ENCODE measurements around the gene RYR1. TPM values are rescaled to one million over a fixed set of nuclear protein-coding genes. Genes with fewer than 3 reads are reported as not detected.

Gene RYR1
- total and polyA plus RNA-seq, 2 of the 8 experiments (the other 6 are each of a cell fraction or from before 2014, with no cell fraction given) = 5.8 to 11.8 TPM

DNA sequence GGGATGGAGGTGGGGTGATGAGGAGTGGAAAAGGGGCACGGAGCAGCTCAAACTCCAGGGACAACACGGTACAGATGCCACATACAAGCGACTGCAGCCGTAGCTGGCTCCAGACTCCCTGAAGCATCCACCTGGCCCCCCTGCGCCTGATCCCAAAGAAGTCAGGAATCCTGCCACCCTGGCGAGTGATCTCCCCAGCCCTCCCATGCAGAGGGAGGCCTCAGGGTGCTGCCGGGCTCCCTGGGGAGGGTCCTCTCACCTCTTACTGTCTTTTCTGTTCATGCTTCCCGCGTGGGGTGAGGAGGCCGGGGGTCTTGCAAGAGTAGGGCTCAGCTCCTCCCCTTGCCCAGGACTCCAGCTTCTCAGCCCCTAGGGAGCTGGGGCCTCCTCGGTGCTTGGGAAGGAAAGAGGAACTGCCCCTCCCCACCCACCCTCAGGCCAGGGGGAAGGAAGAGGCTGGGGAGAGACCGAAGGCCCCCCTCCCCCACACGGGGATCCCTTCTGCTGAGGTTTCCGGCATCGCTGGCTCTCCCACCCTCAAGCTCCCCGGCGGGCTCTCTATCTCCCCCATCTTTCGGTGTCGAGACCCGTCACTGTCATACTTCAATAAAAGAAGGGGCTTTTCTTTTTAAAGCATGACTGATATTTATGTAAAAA lies 7.6 kb upstream of the RYR1 start, which contains the start of gene RASGRP4:
TSS of gene RASGRP4 (minus strand) at position 410 of the 657 bp plus-strand sequence. CDS start at position 282, 128 bp downstream.
- Histone ChIP-seq H3K18ac (ENCODE audit: extremely low read depth, low read length) (peak within 1 kb of the TSS; percentile 87), H4K5ac (ENCODE audit: insufficient read length, low read depth, low read length) (no peak within 1 kb of the TSS), H2BK12ac (ENCODE audit: low read depth, low read length) (peak within 1 kb of the TSS; percentile 29; the same call in 1 of the 2 replicates), H3K27me3 (replicated peaks in 1 of 4; ENCODE audit: control insufficient read depth in 3 of 4, extremely low read depth in 1 of 4, insufficient read depth in 3 of 4, low read length in 3 of 4) (no peaks in the 10 kb centered on the region), H3K4me3 (ENCODE audit: extremely low read depth in 1 of 4, insufficient read depth in 2 of 4, low read depth in 3 of 4, low read length in 4 of 4) (peak within 1 kb of the TSS in 2 of 4 experiments; percentile 11 to 34; a peak in 3 of 8 replicates), H3K27ac (ENCODE audit: low read depth, low read length) (no peak within 1 kb of the TSS), H3K56ac (replicated peaks; ENCODE audit: insufficient read length, low read depth, low read length) (no peak within 1 kb of the TSS), H3K79me1 (ENCODE audit: low read depth, low read length) (no peaks in the 10 kb centered on the region), H3K4me1 (replicated peaks in 1 of 4; ENCODE audit: control insufficient read depth in 3 of 4, insufficient read depth in 4 of 4, low read length in 3 of 4) (peaks cover 4 to 8% (median 8%) of the 10 kb centered on the region in 4 experiments; a peak in 6 of 7 replicates), H2BK15ac (ENCODE audit: low read length) (peak within 1 kb of the TSS; percentile 72; the same call in 1 of the 2 replicates), H2BK120ac (replicated peaks; ENCODE audit: low read depth, low read length) (peak within 1 kb of the TSS; percentile 65), H2AK5ac (ENCODE audit: low read depth, low read length) (no peak within 1 kb of the TSS), H4K91ac (replicated peaks; ENCODE audit: insufficient read length, low read length) (peak within 1 kb of the TSS; percentile 83), H3K23ac (ENCODE audit: insufficient read length) (no peak within 1 kb of the TSS), H2AFZ (ENCODE audit: low read length) (peak within 1 kb of the TSS; percentile 64), H3K23me2 (ENCODE audit: low read depth, low read length) (no peaks in the 10 kb centered on the region; the same call in 1 of the 2 replicates), H3K9me3 (ENCODE audit: insufficient read depth in 2 of 2, low read depth in 1 of 2, low read length in 1 of 2) (no peaks in the 10 kb centered on the region), H3K14ac (ENCODE audit: insufficient read length) (no peak within 1 kb of the TSS), H4K8ac (ENCODE audit: extremely low read depth, insufficient read depth, low read length) (peak within 1 kb of the TSS; percentile 81), H2BK5ac (ENCODE audit: low read depth, low read length) (peak within 1 kb of the TSS; percentile 79; the same call in 1 of the 2 replicates), H3K36me3 (ENCODE audit: control insufficient read depth in 2 of 4, insufficient read depth in 4 of 4, low read length in 3 of 4) (no peaks in the 10 kb centered on the region), H3K79me2 (ENCODE audit: control insufficient read depth in 1 of 2, insufficient read depth in 2 of 2, low read length in 2 of 2) (no peaks in the 10 kb centered on the region), H2BK20ac (ENCODE audit: low read length) (0 out of 2 replicates have a peak within 1 kb of the TSS, but pooled peaks have one; percentile 61), H3K4me2 (ENCODE audit: insufficient read depth in 1 of 2, low read depth in 2 of 2, low read length in 2 of 2) (peak within 1 kb of the TSS; percentile 44 to 48), H3K4ac (replicated peaks; ENCODE audit: insufficient read length, low read depth, low read length) (no peak within 1 kb of the TSS), H3K9ac (replicated peaks in 1 of 4; ENCODE audit: extremely low read depth in 1 of 4, low read depth in 3 of 4, low read length in 3 of 4) (no peak within 1 kb of the TSS), H4K20me1 (replicated peaks in 1 of 2; ENCODE audit: control insufficient read depth in 1 of 2, insufficient read depth in 2 of 2, low read length in 2 of 2) (no peaks in the 10 kb centered on the region)
- DNase-seq (ENCODE audit: low read depth in 1 of 2, low spot score in 2 of 2) = peak in 1 of 2 experiments; percentile 56
- WGBS, 2 experiments (ENCODE audit: extremely low coverage in 1 of 2, insufficient coverage in 1 of 2, insufficient read length in 1 of 2, insufficient replicate concordance in 2 of 2, low coverage in 1 of 2, low lambda C conversion rate in 2 of 2, missing lambda C conversion rate in 1 of 2) = 55% methylated on average over 17 of the region's 20 CpGs; no CpG with 5 or more reads in 1 of the 2 experiments
- CTCF ChIA-PET (ENCODE audit: partially characterized antibody) = interaction anchor here (0.8 to 3.2 kb wide), 9 partner anchors 9 to 209 kb away, joined by 3 to 10 read pairs (median 4); partner anchors contain the start of gene FAM98C
- POLR2A ChIA-PET (ENCODE audit: partially characterized antibody) = interaction anchor here (1.1 to 2.0 kb wide), 4 partner anchors 9 to 36 kb away, joined by 3 to 9 read pairs (median 6); no protein-coding TSS in a partner anchor
- TF ChIP-seq, protein P1, sequence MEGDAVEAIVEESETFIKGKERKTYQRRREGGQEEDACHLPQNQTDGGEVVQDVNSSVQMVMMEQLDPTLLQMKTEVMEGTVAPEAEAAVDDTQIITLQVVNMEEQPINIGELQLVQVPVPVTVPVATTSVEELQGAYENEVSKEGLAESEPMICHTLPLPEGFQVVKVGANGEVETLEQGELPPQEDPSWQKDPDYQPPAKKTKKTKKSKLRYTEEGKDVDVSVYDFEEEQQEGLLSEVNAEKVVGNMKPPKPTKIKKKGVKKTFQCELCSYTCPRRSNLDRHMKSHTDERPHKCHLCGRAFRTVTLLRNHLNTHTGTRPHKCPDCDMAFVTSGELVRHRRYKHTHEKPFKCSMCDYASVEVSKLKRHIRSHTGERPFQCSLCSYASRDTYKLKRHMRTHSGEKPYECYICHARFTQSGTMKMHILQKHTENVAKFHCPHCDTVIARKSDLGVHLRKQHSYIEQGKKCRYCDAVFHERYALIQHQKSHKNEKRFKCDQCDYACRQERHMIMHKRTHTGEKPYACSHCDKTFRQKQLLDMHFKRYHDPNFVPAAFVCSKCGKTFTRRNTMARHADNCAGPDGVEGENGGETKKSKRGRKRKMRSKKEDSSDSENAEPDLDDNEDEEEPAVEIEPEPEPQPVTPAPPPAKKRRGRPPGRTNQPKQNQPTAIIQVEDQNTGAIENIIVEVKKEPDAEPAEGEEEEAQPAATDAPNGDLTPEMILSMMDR (IDR thresholded peaks at IDR 0.05; ENCODE audit: control extremely low read depth in 1 of 3, insufficient read depth in 1 of 3, low read depth in 1 of 3, low read length in 3 of 3) = 0 out of 4 replicates have a peak, but pooled peaks of 1 of the 3 experiments have one; percentile 2
- no peak for TF ChIP-seq JUND (IDR thresholded peaks at IDR 0.05; ENCODE audit: low read length)
- FAIRE-seq = no peak
